ENCODE results near the gene GALR1.
"Not testable (repeated sequence)": the region's sequence is repeated elsewhere in the genome, so short reads cannot be mapped to it uniquely, and the experiment has no call there.

GALR1 gene

DNA sequence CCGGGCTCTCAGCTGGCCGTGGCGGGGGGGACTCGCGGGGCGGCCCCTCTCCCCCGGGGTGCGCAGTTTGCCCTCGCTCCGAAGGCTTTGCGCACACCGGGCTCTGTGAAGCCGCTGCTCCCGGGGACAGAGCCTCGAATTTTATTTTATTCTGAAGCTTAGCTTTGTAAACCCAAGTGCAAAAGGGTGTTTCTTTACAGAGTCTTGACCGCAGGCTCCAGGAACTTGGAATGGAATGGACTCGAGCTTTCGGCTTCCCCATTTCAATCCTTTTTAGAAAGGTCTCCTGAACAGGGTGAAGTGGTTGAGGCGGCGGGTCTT is 2.0 kb downstream of the GALR1 start:
- DNase-seq: no peak

DNA sequence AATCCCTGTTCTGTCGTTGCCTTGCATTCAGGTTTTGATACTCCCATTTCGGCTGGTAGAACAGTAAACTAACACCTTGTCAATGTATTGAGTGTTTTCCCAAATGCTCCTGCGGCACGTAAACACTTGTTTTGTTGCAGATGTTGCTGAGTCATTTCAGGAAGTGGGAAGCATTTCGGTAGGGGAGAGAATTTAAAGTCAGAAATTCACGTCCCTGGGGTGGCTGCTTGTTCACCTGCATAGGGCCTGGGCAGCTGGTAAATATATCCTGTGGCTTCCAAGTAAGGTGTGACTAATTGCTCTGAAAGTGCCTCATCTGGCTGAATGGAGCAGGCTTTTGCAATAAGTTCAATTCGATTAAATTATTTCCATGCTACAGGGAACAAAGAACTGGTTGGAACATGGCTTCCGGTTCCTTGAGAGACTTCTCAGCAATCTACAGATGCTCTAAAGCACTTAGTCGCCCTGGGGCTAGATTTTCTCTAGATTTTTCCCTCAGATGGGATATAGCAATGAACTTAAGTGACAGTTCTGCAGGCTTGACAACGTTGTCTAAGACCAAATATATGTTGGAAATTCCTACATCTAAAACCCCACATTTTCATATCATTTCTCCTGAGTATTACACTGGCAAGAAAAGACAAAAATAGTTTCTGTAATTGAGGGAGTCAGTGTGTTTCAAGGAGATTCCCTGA is 5.2 kb downstream of the GALR1 start:
- no peak for DNase-seq

DNA sequence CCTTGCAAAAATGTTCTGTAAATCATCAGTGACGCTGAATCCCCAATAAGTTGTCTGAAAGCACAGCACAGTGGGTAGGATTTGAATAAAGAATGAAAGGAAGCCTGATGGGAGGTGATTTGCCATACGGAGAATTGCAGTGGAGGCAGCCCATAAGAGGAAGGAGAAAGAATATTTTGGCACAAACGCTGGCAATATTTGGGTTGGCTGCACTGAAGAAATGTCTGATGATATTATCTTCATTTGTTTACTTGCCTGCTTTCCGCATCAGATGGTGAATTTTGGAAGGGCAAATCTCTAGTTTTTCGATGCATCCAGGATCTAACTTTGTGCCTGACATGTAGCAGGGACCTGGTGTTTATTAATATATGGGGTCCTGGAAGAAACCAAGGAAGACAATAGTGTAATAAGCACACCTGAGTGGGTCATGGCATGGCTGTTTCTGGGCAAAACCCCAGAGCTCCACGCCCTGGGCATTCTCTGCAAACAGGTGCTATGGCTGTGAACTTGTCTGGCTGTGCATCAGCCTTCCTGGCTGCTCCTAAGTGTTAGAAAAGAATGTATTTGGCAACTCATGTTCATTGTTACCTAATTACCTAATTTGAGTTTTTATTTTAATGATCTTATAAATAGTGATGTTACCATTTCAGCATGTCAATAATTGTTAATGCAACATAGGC is 5.9 kb downstream of the GALR1 start:
- no peak for DNase-seq

DNA sequence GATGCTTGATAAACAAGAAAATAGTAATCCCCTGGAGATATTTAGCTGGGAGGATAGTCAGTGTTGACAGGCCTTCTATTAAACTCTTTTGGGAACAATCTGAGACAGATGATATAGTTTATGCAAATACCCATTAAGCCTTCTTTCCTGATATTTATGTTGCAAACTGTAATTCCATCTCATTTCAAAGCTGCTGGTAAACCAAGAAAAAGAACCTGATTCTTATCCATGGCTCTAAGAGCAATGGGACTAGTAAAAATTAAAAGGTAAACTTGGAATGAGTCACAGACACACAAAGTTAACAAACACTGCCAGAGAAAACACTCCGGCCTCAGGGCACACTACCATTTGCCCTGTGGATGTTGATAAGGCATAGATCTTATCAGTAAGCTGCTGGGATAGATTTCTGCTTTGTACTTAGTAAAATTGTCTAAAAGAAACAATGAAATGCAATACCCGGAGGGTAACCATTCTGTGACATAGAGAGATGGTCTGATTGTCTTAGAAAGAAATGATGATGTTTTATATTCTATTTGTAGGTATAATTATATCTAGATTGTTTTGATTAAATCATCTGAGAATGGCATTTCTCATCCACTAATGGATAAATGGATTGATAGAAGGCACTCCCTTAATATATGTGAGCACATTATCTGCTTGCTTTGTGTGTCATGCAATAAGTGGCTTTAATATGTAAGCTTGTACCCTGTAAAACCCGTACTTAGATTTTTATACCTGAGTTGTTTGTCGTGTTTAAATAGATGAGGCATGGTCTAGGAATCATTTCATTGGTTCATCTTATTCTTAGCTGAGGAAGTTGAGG is 13.2 kb downstream of the GALR1 start:
- DNase-seq: no peak

DNA sequence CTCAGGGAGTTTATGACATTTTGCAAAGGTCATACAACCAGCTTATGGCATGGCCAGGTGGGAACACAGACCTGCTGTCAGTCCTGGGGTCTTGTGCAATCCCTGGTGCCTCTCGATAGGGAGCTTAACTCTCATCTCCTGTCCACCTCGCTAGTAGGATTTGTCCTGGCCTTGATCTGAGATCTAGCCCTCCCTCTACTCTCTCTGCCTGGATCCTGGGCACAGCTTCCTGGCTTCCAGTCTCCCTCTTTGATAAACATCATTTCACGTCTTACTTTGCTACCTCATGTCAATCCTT is 13.8 kb downstream of the GALR1 start:
- DNase-seq: no peak

DNA sequence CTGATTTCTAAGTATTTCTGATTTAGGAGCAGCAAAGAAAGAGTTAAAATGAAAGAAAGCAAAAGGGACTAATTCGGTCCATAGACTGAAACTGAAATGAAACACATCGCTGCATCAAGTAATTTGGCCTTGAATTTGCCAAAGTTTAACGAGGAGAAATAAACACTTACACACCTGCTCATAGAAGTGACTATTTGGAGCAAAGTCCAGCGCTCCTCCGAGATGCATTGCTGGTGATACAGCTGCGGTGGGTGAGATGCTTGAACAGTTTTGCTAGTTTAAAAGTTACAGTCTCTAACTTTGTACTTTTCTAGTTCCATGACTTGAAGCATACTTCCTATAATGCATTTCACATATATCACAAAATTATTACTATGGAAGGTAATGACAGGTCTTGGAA is 18.3 kb downstream of the GALR1 start:
- no peak for DNase-seq

DNA sequence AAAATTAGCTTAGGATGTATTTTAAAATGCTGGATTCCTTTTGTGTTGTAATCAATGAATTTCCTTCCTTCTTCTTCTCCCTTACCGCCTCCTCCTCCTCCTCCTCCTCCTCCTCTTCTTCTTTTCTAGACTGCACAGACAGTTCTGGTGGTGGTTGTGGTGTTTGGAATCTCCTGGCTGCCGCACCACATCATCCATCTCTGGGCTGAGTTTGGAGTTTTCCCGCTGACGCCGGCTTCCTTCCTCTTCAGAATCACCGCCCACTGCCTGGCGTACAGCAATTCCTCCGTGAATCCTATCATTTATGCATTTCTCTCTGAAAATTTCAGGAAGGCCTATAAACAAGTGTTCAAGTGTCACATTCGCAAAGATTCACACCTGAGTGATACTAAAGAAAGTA is 18.8 kb downstream of the GALR1 start:
- no peak for DNase-seq

DNA sequence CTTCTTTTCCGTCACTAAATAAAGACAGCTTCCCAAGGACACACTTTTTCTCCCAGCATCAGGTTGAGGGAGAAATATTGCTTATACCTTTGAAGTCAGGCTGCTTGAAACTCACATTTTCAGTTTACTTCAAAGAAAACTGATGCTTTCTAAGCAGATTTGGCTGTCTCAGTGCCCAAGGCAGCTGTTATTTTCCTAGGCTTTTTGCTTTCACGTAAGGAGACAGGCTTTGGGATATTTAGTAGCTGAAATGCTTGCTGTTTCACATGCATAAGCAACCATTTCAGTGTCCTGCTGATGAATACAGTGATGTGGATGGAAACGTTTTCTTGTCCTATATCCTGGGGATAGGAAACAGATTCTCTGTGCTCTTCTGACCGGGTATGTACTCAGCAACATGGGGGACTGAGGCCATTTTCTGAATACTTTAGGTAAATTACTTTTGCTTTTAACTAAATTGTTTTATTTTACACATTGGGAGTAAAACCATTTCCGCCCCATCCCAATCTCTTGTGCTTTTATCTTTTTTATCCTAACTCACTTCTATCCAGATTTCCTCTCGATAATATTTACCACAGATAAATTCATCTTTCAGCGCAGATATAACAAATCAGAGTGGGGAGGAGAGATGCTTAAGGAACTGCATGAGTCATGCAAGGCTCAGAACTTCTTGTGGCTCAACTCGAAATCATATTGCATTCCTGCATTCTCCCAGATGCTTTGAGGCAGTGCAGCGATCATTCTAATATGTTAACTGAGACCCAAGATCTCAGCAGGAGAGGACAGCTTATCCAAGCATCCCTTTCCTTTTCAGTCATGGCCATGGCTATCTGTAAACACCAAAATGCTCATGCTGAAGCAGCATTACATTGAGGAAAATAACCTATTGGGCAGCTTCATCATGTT is 22.2 kb downstream of the GALR1 start:
- no peak for DNase-seq

DNA sequence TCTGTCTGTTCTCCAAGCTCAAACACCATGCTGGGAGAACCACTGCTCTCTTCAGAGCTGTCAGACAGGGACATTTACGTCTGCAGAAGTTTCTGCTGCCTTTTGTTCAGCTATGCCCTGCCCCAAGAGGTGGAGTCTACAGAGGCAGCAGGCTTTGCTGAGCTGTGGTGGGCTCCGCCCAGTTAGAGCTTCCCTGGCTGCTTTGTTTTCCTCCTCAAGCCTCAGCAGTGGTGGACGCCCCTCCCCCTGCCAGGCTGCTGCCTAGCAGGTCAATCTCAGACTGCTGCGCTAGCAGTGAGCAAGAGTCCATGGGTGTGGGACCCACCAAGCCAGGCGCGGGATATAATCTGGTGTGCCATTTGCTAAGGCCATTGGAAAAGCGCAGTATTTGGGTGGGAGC is 41.2 kb downstream of the GALR1 start:
- DNase-seq: not testable (repeated sequence)

DNA sequence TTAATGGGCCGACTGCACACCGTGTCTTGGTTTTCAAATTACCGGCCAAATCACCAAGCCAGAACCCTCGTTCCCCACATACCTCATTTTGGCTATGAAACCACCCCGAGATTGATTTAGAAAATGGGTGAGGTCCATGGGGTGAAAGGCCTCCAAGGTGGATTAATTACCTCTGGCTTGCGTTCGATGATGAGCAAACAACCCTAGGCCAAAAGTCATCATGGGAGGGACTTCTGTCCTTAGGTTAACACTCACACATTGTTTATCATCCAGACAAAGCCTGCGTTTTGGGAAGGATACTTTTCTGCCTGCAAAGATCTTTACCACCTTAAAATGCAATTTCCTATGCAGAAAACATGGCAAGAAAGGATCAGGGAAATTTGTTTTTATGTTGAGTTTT is 48.5 kb downstream of the GALR1 start:
- no peak for DNase-seq

DNA sequence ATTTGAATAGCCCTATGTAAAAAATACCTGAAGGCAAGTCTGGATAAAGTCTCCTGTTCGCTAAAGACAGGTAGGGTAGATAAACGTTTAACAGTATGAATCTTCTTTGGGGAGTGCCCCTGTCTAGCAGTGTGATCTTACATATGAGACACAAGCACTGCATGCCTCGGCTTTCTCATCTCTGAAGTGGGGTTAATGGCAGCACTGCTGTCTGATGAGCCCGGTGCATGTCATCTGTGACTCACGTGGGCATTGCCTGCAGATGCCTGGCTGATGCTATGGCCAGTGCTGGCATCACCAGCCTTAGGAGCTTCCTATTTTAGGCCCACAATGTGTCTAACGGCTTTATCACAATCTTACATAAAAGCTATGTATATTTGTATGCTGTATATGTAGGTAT is 50.1 kb downstream of the GALR1 start:
- no peak for DNase-seq

DNA sequence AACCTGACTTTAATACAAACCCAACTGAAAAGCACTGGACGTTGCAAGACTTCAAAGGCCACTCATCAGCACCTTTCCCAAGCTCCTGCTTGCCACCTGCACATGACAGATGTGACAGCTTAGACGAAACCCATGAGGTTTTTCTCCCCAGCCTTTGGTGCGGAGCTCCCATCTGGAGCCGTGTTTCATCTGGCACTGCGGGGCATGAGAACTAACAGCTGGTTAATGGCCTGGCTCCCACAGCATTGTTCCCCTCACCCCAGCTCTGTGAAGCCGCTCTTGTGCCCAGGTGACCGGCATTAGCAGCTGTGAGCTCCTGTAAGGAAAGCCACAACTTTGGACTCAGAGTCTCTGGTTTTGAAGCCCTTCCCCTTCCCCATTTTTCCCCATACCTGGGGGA is 50.9 kb downstream of the GALR1 start:
- no peak for DNase-seq

DNA sequence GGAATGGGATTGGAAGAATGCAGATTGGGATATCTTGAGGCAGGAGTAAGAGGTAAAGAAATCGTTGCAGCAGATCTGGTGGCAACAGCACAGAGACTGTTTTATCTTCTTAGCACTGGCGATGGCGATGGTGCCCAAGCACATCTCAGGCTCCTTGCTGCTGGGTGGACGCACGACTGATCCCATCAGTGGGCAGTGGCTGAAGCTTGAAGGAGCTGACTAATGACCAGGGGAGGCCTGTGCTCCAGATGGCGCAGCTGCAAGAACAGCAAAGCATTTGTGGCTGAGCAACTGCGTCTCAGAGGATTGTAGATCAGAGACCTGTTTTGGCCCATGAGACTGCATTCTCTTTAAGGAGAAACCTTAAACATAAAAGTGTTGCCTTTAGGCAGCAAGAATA is 54.6 kb downstream of the GALR1 start:
- DNase-seq: no peak

DNA sequence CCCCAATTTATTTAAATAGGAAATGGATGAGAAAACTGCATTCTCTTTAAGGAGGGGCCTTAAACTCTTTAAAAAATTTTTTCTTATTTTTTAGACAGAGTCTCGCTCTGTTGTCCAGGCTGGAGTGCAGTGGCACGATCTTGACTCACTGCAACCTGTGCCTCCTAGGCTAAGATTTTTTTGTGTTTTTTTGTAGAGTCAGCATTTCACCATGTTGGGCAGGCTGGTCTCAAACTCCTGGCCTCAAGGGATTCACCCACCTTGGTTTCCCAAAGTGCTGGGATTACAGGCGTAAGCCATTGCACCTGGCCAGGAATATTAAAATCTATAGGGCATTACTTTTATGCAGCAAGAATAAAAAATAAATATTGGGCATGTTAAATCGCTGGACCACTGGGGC is 56.0 kb downstream of the GALR1 start:
- no peak for DNase-seq

DNA sequence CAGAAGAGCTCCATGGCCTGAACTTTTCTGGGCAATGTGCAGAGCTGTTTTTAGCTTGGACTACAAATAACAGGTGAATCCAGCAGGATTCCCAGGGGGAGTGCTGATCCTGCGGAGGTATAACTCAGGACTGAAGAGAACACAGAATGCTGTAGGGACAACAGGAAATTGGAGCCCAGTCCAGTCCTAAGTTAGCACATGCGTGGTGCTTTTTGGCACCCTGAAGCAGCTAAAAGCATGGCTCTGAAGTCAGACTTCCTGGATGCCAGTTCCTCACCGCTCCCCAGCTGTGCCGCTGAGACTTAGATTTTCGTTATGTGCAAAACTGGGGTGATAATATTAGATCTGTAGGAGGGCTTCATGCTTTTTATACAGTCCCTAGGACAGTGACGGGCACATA is 58.6 kb downstream of the GALR1 start:
- no peak for DNase-seq

DNA sequence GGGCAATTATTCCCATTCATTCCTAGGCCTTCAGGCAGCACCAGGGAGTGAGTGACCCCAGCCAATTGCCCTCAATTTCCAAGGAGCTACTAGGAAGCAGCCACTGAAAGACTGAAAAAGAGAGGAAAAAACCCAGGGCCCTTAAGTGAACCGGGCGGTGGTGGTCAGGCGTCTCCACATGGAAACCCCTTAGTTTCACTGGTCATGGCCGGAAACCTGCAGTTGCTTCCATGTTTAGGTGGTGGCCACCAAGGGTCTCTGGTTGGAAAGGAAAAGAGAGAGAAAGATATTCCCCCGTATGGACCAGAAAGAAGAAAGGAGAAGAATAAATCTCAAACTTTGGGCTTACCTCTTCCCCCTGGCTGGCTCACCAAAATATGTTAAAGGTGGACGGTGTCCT is 64.9 kb downstream of the GALR1 start:
- DNase-seq: no peak

DNA sequence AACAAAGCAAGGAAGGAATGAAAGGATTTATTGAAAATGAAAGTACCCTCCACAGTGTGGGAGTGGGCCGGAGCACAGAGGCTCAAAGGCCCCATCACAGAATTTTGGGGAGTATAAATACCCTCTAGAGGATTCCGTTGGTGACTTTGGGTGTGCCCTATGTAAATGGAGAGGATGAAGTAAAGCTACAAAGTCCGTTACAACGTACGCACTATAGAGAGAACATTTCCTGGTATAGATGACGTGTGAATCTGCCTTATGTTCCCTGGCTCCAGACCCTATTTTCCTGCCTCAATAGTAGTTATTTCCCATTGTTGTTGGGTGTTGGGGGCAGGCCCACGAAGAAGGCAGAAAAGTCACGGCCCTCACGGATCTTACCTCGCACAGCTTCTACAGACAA is 65.3 kb downstream of the GALR1 start:
- no peak for DNase-seq

DNA sequence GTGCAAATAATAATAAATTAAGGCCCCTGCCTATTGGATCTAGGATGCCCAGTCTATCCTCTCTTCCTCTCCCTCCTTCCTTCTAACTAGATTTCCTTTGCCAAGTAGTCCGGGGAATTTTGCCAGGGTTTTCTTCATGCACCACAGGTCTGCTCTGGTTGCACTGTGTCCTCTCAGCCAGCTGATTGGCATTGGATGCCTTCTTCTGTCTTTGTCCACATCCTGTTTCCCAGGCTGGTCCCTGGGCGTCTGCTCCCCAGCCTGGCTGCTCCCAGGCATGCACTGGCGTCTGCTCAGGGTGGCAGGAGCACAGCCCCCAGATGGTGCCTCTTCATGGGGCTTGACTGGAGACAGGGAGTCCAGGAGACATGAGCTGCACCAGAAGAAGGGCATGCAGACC is 66.4 kb downstream of the GALR1 start:
- no peak for DNase-seq

DNA sequence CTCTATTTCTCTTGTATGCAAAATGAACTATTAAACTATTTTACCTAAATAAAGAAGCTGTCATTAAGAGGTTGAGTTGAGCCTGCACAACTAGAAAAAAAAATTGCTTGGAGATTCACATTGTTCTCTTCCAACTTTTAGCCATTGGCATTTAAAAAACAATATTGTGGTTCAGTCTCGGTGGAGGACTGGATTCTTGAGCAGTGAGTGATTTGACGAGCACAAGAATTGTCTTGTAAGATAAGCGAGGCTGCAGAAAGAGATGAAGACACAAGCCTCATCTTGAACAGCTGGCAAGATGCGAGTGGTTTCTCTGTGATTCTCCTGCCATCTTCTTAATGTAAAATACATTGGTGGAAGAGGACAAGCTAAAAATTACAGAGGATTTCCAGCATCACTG is 67.0 kb downstream of the GALR1 start:
- DNase-seq: no peak

DNA sequence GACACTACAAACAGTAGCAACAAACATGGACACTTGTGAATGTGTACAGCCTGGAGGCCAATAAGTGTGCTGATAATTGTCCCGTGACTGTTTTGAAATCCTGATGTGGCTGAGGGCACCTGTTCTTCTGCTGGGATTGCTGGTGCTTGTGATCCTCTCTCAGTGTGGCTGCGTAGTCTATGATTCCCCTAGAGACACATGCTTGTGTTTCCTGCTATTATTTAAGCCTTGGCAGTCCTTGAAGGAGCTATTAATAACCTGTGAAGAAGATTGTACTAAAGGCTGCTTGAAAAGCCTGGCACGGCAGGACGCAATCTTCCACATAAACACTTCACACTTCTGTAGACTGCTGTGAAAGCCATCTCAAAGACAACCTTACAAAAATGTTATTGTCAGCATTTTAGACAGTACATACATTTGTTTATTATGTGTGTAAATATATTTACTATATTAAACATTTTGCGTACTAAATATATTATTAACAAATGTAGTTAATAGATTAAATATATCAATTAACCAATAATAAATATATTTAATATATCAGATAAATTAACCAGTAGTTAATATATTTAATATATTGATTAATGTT is 71.4 kb downstream of the GALR1 start:
- no peak for DNase-seq

DNA sequence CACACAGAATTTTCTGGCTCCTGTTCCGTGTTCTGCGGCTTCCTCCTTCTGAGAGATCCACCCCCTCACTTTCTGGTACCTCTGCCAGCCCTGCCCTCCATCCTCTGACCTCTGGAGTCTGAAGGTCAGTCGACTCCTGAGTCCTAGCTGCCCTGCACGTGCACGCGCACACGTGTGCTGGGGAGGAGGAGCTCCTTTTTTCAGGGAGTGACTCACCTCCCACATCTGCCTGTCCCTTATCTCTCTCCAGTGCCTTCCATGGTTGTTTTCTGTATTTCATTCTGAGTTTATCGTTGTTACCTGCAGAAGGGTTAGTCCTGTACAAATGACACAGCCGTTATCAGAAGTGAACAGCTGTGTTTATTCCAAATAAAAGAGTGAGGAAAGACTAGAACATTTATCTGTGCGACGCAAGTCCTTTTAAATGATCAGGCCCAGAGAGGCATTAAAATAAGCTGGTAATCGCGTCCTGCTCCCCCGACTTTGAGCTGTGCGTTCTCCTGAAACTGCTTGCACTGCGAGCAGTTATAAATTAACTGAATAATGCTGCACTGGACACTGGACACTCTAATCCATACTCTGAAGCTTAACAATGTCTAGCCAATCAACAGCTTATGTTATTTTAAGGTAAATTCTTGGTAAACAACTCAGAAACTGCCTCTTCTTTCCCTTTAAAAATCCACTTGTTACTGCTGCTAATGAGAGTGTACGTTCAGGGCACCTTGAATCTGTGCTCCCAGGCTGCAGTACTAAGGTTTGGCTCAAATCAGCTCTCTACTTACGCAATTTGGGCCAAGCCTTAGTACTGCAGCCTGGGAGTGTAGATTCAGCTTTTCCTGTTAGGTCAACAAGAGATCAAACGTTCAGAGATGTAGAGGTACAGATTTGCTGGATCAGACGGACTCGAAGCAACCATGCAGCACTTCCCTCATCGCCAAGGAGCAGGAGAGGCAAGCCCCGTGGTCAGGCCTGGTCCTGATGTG is 72.5 kb downstream of the GALR1 start:
- no peak for DNase-seq

All from right forelimb (tissue), 1 donor.